Endodermal cell (in vitro differentiated cells): ENCODE data around the gene KCNMA1. TPM values are rescaled to one million over a fixed set of nuclear protein-coding genes. Genes with fewer than 3 reads are reported as not detected.
A peak's percentile ranks its signal among the peaks of the same experiment; 100 is the strongest.

ENCODE experiments used
- DNase-seq: peaks from one replicate; pipeline ENCODE4 v3.0.0-alpha.2; 2017
- H3K27ac ChIP-seq: 2 replicates; pipeline ENCODE4 v1.5.1; 2013; ENCODE audit warnings: mild to moderate bottlenecking, low read depth, low read length, moderate library complexity
- H3K27me3 ChIP-seq: 2 replicates; pipeline ENCODE4 v1.6.1; 2013; ENCODE audit warnings: mild to moderate bottlenecking, low read length, moderate library complexity; ENCODE audit not compliant: insufficient read depth, control insufficient read depth, poor library complexity, severe bottlenecking
- H3K36me3 ChIP-seq: 2 replicates; pipeline ENCODE4 v1.7.0; 2013; ENCODE audit warnings: mild to moderate bottlenecking, low read length, moderate library complexity; ENCODE audit not compliant: control insufficient read depth, insufficient read depth
- H3K4me1 ChIP-seq: one replicate; pipeline ENCODE4 v1.7.0; 2013; ENCODE audit warnings: low read length; ENCODE audit not compliant: control insufficient read depth, insufficient read depth
- H3K4me3 ChIP-seq: 2 replicates; pipeline ENCODE4 v1.5.1; 2013; ENCODE audit warnings: mild to moderate bottlenecking, low read length, moderate library complexity
- H3K9ac ChIP-seq: 2 replicates; pipeline ENCODE4 v1.6.1; 2013; ENCODE audit warnings: mild to moderate bottlenecking, low read length, moderate library complexity; ENCODE audit not compliant: poor library complexity, severe bottlenecking; ENCODE audit errors: extremely low read depth
- H3K9me3 ChIP-seq: 2 replicates; pipeline ENCODE4 v1.6.1; 2013; ENCODE audit warnings: mild to moderate bottlenecking, low read length, moderate library complexity; ENCODE audit not compliant: control insufficient read depth
- H3K27ac Mint-ChIP-seq: 2 replicates; pipeline ENCODE4 v1.8.0; 2020; ENCODE audit warnings: mixed read lengths
- H3K27me3 Mint-ChIP-seq: 2 replicates; pipeline ENCODE4 v1.8.0; 2021; ENCODE audit warnings: mild to moderate bottlenecking, mixed read lengths; ENCODE audit not compliant: insufficient read depth
- H3K36me3 Mint-ChIP-seq: 2 replicates; pipeline ENCODE4 v1.8.0; 2020; ENCODE audit warnings: low read depth, mixed read lengths
- H3K4me1 Mint-ChIP-seq: 2 replicates; pipeline ENCODE4 v1.8.0; 2020; ENCODE audit warnings: mixed read lengths
- H3K4me3 Mint-ChIP-seq: 2 replicates; pipeline ENCODE4 v1.8.0; 2020; ENCODE audit warnings: mild to moderate bottlenecking, moderate library complexity, mixed read lengths
- H3K9me3 Mint-ChIP-seq: 2 replicates; pipeline ENCODE4 v1.8.0; 2020; ENCODE audit warnings: mild to moderate bottlenecking, mixed read lengths
- WGBS, 2 experiments: methylation state at CpG; one replicate each; pipeline versions ENCODE4 v1.1.5 to v1.1.7; 2013; ENCODE audit warnings: missing lambda C conversion rate in 2 of 2, mixed read lengths in 1 of 2; ENCODE audit not compliant: insufficient coverage in 1 of 2, insufficient read length in 1 of 2; 5-methylcytosine and 5-hydroxymethylcytosine counted together
- total RNA-seq, 2 donors: library from RNA; stranded (reverse); fragmentation: NEBNext Ultra II Directional in 1 of 2; extraction: Animal tissue kit (Norgen Biotek cat#: 25700) in 1 of 2; gene quantifications; 2 replicates in 1 of 2; 3 replicates in 1 of 2; pipeline ENCODE4 v1.2.1, GENCODE V29; 2021
- TF ChIP-seq, protein P1 (sequence below): fragments of 200-600 bp; sonication (generic); conservative IDR thresholded peaks from 2 replicates; pipeline ENCODE4 v1.5.0; 2021; ENCODE audit warnings: antibody characterized with exemption, mild to moderate bottlenecking

Gene KCNMA1
- total RNA-seq, 2 donors from 2014 or later, result 0.55 to 1.3 TPM

DNA sequence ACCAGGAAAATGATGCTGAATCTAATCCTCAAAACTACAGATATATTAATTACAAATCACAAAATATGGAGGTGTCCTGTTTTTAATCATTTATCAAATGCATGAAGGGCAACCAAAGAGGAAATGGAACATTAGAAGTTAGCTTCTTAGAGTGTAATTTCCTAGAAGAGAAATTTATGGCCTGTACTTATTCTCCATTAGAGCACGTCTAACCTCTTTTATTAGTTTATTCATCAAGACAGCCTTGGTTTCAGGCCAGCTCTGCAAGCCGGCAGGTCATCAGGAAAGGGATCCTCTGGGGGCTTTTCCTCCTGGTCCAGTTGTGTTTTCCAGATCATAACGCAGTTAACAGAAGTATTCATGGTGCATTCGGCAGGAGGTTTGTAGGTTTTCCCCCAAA is 517.6 kb downstream of the KCNMA1 start:
- Mint-ChIP-seq H3K4me1 (peaks cover 8% of the 10 kb centered on the region), H3K4me3 (no peak overlapping the region), H3K27ac (no peak overlapping the region), H3K27me3 (peaks cover 1% of the 10 kb centered on the region), H3K36me3 (no peaks in the 10 kb centered on the region), H3K9me3 (no peaks in the 10 kb centered on the region)
- no peaks in the 10 kb centered on the region for H3K36me3 ChIP-seq
- H3K27ac ChIP-seq, result no peak overlapping the region
- no peak overlapping the region for H3K9ac ChIP-seq
- no peak overlapping the region for H3K4me3 ChIP-seq
- DNase-seq, result peak; percentile 14
- TF ChIP-seq, protein P1, sequence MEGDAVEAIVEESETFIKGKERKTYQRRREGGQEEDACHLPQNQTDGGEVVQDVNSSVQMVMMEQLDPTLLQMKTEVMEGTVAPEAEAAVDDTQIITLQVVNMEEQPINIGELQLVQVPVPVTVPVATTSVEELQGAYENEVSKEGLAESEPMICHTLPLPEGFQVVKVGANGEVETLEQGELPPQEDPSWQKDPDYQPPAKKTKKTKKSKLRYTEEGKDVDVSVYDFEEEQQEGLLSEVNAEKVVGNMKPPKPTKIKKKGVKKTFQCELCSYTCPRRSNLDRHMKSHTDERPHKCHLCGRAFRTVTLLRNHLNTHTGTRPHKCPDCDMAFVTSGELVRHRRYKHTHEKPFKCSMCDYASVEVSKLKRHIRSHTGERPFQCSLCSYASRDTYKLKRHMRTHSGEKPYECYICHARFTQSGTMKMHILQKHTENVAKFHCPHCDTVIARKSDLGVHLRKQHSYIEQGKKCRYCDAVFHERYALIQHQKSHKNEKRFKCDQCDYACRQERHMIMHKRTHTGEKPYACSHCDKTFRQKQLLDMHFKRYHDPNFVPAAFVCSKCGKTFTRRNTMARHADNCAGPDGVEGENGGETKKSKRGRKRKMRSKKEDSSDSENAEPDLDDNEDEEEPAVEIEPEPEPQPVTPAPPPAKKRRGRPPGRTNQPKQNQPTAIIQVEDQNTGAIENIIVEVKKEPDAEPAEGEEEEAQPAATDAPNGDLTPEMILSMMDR, result no peak
- no peaks in the 10 kb centered on the region for H3K4me1 ChIP-seq
- no peaks in the 10 kb centered on the region for H3K27me3 ChIP-seq
- 96% methylated on average over 4 of the region's 4 CpGs for WGBS, 2 experiments
- H3K9me3 ChIP-seq, result no peaks in the 10 kb centered on the region

DNA sequence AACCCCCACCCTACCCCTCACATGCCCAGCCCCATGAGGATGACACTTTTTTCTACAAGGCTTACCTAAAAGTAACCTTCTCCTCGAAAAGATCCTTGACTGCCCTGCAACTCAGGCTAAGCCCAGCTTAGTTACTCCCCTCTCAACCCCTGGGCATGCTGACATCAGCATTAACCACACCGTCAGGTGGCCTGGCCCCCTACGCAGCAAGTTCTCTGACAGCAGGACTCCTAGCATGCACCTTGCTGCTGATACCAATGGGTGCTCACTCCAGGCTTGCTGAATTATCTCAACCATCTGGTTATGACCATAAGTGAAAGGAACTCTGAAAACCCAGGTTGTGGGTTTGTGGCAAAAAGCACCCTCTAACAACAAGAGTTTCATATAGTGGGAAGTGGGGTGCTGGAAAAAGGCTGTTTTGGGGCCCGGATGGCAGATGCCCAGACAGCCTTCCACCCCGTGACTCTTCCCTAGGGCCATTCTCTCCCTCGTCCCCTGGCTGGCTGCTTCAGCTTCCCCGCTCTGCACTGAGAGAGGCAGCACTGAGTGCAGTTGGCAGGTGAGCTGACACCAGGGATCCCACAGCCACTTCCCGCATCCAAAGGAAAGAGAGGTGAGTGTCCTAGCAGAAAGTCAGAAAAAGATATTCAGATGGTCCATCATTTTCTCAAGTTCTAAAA is 518.9 kb downstream of the KCNMA1 start:
- Mint-ChIP-seq H3K4me1 (peaks cover 18% of the 10 kb centered on the region), H3K4me3 (no peak overlapping the region)
- 77 to 92% methylated on average over 5 to 8 of the region's 8 CpGs for WGBS, 2 experiments

DNA sequence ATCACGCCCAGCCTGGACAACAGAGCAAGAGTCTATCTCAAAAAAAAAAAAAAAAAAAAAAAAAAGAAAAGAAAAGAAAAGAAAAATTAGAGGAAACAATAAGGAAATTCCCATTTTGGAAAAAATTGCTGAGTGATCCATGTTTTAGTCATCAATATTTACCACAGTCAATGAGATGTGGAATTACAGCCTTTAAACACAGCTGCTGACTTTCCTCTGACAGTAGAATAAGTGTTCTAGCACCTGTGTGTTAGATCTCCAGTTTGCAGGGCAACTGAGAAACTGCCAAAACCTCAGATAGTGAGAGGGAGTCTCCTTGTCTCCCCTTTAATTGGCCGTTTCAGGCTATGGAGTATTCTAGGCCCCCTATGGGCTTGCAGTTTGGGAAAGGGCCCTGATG is 520.1 kb downstream of the KCNMA1 start:
- 96 to 100% methylated on average over 2 of the region's 2 CpGs for WGBS, 2 experiments
- Mint-ChIP-seq H3K4me3 (no peak overlapping the region), H3K9me3 (no peaks in the 10 kb centered on the region)

More for the DNA sequence above, 518.9 kb downstream of the KCNMA1 start:
- peak; percentile 50 for DNase-seq
- no peaks in the 10 kb centered on the region for H3K4me1 ChIP-seq
- H3K4me3 ChIP-seq, result no peak overlapping the region
- no peaks in the 10 kb centered on the region for H3K9me3 ChIP-seq
- no peaks in the 10 kb centered on the region for H3K36me3 ChIP-seq
- TF ChIP-seq, protein P1, result no peak
- Mint-ChIP-seq H3K27ac (no peak overlapping the region), H3K27me3 (peaks cover 1% of the 10 kb centered on the region), H3K36me3 (no peaks in the 10 kb centered on the region), H3K9me3 (no peaks in the 10 kb centered on the region)
- H3K27ac ChIP-seq, result no peak overlapping the region
- H3K27me3 ChIP-seq, result no peaks in the 10 kb centered on the region
- no peak overlapping the region for H3K9ac ChIP-seq

More for the DNA sequence above, 520.1 kb downstream of the KCNMA1 start:
- no peaks in the 10 kb centered on the region for H3K4me1 ChIP-seq
- peaks cover 18% of the 10 kb centered on the region for H3K4me1 Mint-ChIP-seq
- no peaks in the 10 kb centered on the region for H3K27me3 ChIP-seq
- TF ChIP-seq, protein P1, result no peak
- no peak for DNase-seq
- H3K4me3 ChIP-seq, result no peak overlapping the region
- no peak overlapping the region for H3K27ac Mint-ChIP-seq
- peaks cover 1% of the 10 kb centered on the region for H3K27me3 Mint-ChIP-seq
- no peaks in the 10 kb centered on the region for H3K36me3 ChIP-seq
- no peaks in the 10 kb centered on the region for H3K36me3 Mint-ChIP-seq
- no peak overlapping the region for H3K9ac ChIP-seq
- H3K9me3 ChIP-seq, result no peaks in the 10 kb centered on the region
- H3K27ac ChIP-seq, result no peak overlapping the region
